PC-9 (cell line): ENCODE results near the gene BTBD1.

Source experiments
- CTCF ChIP-seq: fragments of 200-600 bp; sonication (generic); conservative IDR thresholded peaks from 2 replicates; pipeline ENCODE4 v1.6.1; 2017; ENCODE audit warnings: mixed run types, antibody characterized with exemption, mild to moderate bottlenecking, moderate library complexity
- EZH2 ChIP-seq: fragments of 200-600 bp; sonication (generic); IDR thresholded peaks from 2 replicates; pipeline ENCODE4 v1.8.0; 2017; ENCODE audit warnings: antibody characterized with exemption, low read depth

DNA sequence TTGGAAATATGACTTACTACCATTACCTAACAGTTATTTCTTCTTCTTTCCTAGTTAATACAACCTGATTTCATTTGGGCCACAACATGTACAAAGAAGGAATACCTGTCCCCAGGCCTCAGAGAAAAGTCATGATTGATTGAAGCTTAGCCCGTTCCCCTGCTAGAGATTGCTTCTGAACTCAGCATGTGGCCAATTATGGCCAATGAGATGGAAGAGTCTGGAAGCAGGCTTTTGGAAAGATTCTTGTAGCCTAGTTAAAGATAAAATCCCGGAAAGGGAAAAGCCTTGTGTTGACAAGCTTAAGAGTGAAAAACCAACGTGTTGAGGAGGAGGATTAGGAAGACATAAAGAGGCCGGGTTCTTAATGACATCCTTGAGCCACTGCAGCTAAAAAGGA is 23.4 kb upstream of the BTBD1 start:
- TF ChIP-seq CTCF (no peak), EZH2 (no peak)
